Activated B cell treated with CpG ODN at 0.5 μM for 24 hours (primary cell): ENCODE results near the gene GPNMB. TPM values are rescaled to one million over a fixed set of nuclear protein-coding genes. Genes with fewer than 3 reads are reported as not detected.

Experiments used
- ATAC-seq: fragments of 200-7000 bp; cut with Tn5 transposase; one replicate; pipeline ENCODE4 v1.10.0; 2021; ENCODE audit warnings: low read depth, mild to moderate bottlenecking, moderate library complexity
- CTCF ChIA-PET: fragments of 350-600 bp; sonication (Branson Sonifier 250); formaldehyde crosslinking; loops from one replicate; lab custom pipeline; 2021; ENCODE audit warnings: antibody characterized with exemption; lab: Charles Lee
- POLR2A ChIA-PET: fragments of 350-600 bp; sonication (Branson Sonifier 250); formaldehyde crosslinking; loops from one replicate; lab custom pipeline; 2021; ENCODE audit warnings: antibody characterized with exemption; lab: Charles Lee
- DNase-seq: peaks from one replicate; pipeline ENCODE4 v3.0.0; 2022
- H3K27ac Mint-ChIP-seq: one replicate; pipeline ENCODE4 v1.8.0; 2020; ENCODE audit warnings: mixed read lengths
- H3K27me3 Mint-ChIP-seq: one replicate; pipeline ENCODE4 v1.8.0; 2021; ENCODE audit warnings: mixed read lengths
- H3K36me3 Mint-ChIP-seq: one replicate; pipeline ENCODE4 v1.8.0; 2021; ENCODE audit warnings: low read depth, mixed read lengths
- H3K4me1 Mint-ChIP-seq: one replicate; pipeline ENCODE4 v1.8.0; 2021; ENCODE audit warnings: mixed read lengths
- H3K4me3 Mint-ChIP-seq: one replicate; pipeline ENCODE4 v1.8.0; 2020; ENCODE audit warnings: mild to moderate bottlenecking, mixed read lengths
- H3K9me3 Mint-ChIP-seq: one replicate; pipeline ENCODE4 v1.8.0; 2020; ENCODE audit warnings: mixed read lengths
- intact Hi-C: fragments of 100-400 bp; cut with micrococcal nuclease; formaldehyde crosslinking; loops from one replicate; pipeline ENCODE4 v1.15.1; 2024
- total RNA-seq: library from RNA; stranded (reverse); gene quantifications from 2 replicates; pipeline ENCODE4 v1.2.3, GENCODE V29; 2022
- TF ChIP-seq, protein P1 (sequence below): fragments of 200-600 bp; IDR thresholded peaks from one replicate; pipeline ENCODE4 v1.8.0; 2022; ENCODE audit warnings: antibody characterized with exemption, mild to moderate bottlenecking

Gene GPNMB
- total RNA-seq, 1 donor from 2014 or later: 1.1 TPM

- DNase-seq (peak; percentile 79), ATAC-seq (peak; percentile 99)
- Mint-ChIP-seq H3K27ac (no peak overlapping the region), H3K9me3 (no peaks in the 10 kb centered on the region), H3K36me3 (no peaks in the 10 kb centered on the region), H3K27me3 (no peaks in the 10 kb centered on the region), H3K4me3 (peak overlapping the region; percentile 77), H3K4me1 (peaks cover 8% of the 10 kb centered on the region)
- TF ChIP-seq, protein P1, sequence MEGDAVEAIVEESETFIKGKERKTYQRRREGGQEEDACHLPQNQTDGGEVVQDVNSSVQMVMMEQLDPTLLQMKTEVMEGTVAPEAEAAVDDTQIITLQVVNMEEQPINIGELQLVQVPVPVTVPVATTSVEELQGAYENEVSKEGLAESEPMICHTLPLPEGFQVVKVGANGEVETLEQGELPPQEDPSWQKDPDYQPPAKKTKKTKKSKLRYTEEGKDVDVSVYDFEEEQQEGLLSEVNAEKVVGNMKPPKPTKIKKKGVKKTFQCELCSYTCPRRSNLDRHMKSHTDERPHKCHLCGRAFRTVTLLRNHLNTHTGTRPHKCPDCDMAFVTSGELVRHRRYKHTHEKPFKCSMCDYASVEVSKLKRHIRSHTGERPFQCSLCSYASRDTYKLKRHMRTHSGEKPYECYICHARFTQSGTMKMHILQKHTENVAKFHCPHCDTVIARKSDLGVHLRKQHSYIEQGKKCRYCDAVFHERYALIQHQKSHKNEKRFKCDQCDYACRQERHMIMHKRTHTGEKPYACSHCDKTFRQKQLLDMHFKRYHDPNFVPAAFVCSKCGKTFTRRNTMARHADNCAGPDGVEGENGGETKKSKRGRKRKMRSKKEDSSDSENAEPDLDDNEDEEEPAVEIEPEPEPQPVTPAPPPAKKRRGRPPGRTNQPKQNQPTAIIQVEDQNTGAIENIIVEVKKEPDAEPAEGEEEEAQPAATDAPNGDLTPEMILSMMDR: peak; percentile 36
- ChIA-PET POLR2A (interaction anchor here (0.8 to 1.3 kb wide), 3 partner anchors 26 to 91 kb away, joined by 5 to 8 read pairs (median 6); partner anchors contain the start of gene MALSU1), CTCF (interaction anchor here (0.5 to 2.3 kb wide), 22 partner anchors 10 to 1387 kb away, joined by 3 to 23 read pairs (median 4); partner anchors contain the start of gene STK31)
- intact Hi-C loops: loop anchor here (1.0 to 5.0 kb wide), 9 partner anchors 26 to 751 kb away; partner anchors contain the start of genes MALSU1, NUP42 and TRA2A
Measured at GRCh38 chr7:23273141-23273599, 26.6 kb downstream of the GPNMB start.

DNA sequence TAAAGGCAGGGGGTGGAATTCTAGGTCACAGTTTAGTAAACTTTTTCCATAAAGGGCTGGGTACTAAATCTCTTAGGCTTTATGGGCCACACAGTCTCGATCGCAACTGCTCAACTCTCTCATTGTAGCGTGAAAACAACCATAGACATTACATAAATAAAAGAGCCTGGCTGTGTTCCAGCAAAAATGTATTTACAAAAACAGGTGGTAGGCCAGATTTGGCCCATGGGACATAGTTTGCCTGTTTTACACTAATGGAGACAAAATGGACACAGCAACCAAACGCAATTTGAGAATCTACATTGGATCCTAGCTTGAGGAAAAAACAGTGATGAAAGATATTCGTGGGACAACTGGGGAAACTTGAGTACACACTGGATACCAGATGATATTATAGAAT is 29.3 kb downstream of the GPNMB start:
- ChIA-PET POLR2A (no interaction called here), CTCF (interaction anchor here (0.6 to 1.5 kb wide), 5 partner anchors 29 to 187 kb away, joined by 3 to 5 read pairs (median 4); no protein-coding TSS in a partner anchor)
- Mint-ChIP-seq H3K9me3 (no peaks in the 10 kb centered on the region), H3K4me1 (peaks cover 8% of the 10 kb centered on the region), H3K4me3 (no peak overlapping the region), H3K27ac (no peak overlapping the region), H3K27me3 (no peaks in the 10 kb centered on the region), H3K36me3 (no peaks in the 10 kb centered on the region)
- ATAC-seq: no peak
- TF ChIP-seq, protein P1: no peak
- intact Hi-C loops: loop anchor here (2.0 kb wide), 2 partner anchors 13 to 193 kb away; no protein-coding TSS in a partner anchor
- no peak for DNase-seq

DNA sequence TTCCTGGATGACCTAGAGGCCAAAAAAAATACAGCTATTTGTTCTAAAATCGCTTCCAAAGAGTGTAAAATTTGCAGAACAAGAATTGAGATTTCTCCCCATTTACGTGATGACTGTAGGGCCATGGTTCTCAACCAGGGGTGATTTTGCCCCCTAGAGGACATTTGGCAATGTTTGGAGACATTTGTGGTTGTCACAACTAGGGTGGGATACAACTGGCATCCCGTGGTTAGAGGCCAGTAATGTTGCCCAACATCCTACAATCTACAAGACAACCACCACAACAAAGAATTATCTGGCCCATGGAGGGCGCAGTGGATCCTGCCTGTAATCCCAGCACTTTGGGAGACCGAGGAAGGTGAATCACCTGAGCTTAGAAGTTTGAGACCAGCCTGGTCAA is 29.8 kb downstream of the GPNMB start:
- intact Hi-C loops: loop anchor here (2.0 kb wide), 2 partner anchors 14 to 192 kb away; no protein-coding TSS in a partner anchor
- DNase-seq (no peak), ATAC-seq (no peak)
- Mint-ChIP-seq H3K27ac (no peak overlapping the region), H3K27me3 (no peaks in the 10 kb centered on the region), H3K4me1 (peaks cover 8% of the 10 kb centered on the region), H3K9me3 (no peaks in the 10 kb centered on the region), H3K36me3 (no peaks in the 10 kb centered on the region), H3K4me3 (no peak overlapping the region)
- POLR2A ChIA-PET: no interaction called here
- CTCF ChIA-PET: interaction anchor here (0.6 to 1.5 kb wide), 8 partner anchors 13 to 264 kb away, joined by 3 to 5 read pairs (median 3); no protein-coding TSS in a partner anchor
- TF ChIP-seq, protein P1: no peak

DNA sequence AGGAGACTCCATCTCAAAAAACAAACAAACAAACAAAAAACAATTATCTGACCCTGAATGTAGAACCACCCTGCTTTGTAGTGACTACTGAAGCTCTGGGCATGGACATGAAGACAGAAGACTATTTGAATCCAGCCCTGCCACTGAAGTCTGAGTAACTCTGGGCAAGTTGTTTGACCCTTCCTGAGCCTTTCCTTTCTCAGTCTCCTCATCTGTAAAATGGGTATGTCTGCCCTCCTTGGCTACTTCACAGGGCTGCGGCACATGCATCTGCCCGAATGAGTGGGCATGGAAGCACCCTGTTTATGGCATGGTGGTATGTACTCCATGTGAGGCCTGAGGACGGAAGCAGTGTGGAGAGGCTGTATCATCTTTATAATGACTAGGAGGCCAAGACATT is 30.4 kb downstream of the GPNMB start:
- H3K36me3 Mint-ChIP-seq: no peaks in the 10 kb centered on the region
- TF ChIP-seq, protein P1: no peak
- CTCF ChIA-PET: interaction anchor here (0.7 to 2.3 kb wide), 6 partner anchors 13 to 263 kb away, joined by 3 to 7 read pairs (median 4); no protein-coding TSS in a partner anchor
- DNase-seq (no peak), ATAC-seq (no peak)
- H3K9me3 Mint-ChIP-seq: no peaks in the 10 kb centered on the region
- POLR2A ChIA-PET: no interaction called here
- no peak overlapping the region for H3K4me3 Mint-ChIP-seq
- no peaks in the 10 kb centered on the region for H3K27me3 Mint-ChIP-seq
- no peak overlapping the region for H3K27ac Mint-ChIP-seq
- intact Hi-C loops: loop anchor here (1.0 to 2.0 kb wide), 4 partner anchors 14 to 268 kb away; no protein-coding TSS in a partner anchor
- H3K4me1 Mint-ChIP-seq: peaks cover 8% of the 10 kb centered on the region

- CTCF ChIA-PET: interaction anchor here (0.7 to 2.3 kb wide), 6 partner anchors 17 to 502 kb away, joined by 3 to 7 read pairs (median 3); no protein-coding TSS in a partner anchor
- intact Hi-C loops: loop anchor here (1.0 to 2.0 kb wide), 4 partner anchors 15 to 268 kb away; no protein-coding TSS in a partner anchor
- DNase-seq: no peak
- Mint-ChIP-seq H3K36me3 (no peaks in the 10 kb centered on the region), H3K4me1 (peaks cover 8% of the 10 kb centered on the region), H3K27me3 (no peaks in the 10 kb centered on the region), H3K4me3 (no peak overlapping the region), H3K27ac (no peak overlapping the region), H3K9me3 (no peaks in the 10 kb centered on the region)
- POLR2A ChIA-PET: no interaction called here
- TF ChIP-seq, protein P1: peak; percentile 51
- ATAC-seq: peak; percentile 55
Measured at GRCh38 chr7:23277359-23277989, 30.9 kb downstream of the GPNMB start.
